HepG2 (cell line): ENCODE measurements around the gene HYAL1.

Source experiments
- FOXA3 ChIP-seq: IDR thresholded peaks from 2 replicates; pipeline ENCODE4 v1.6.1; 2016; ENCODE audit warnings: missing genetic modification reagents, missing compliant biosample characterization
- GABPB1 ChIP-seq: IDR thresholded peaks from 2 replicates; pipeline ENCODE4 v1.6.1; 2016; ENCODE audit warnings: mild to moderate bottlenecking, missing genetic modification reagents, moderate library complexity, missing compliant biosample characterization
- GTF2F1 ChIP-seq: fragments of 150-350 bp; IDR thresholded peaks from 2 replicates; pipeline ENCODE4 v1.6.1; 2014; ENCODE audit warnings: low read length
- MBD4 ChIP-seq: IDR thresholded peaks from 2 replicates; pipeline ENCODE4 v1.6.1; 2012; ENCODE audit warnings: low read length, inconsistent platforms, borderline replicate concordance
- NFRKB ChIP-seq: fragments of 450-650 bp; IDR thresholded peaks from 2 replicates; pipeline ENCODE4 v1.6.1; 2017
- POLR2AphosphoS5 ChIP-seq: IDR thresholded peaks from 2 replicates; pipeline ENCODE4 v1.6.1; 2012; ENCODE audit warnings: low read depth, low read length
- RXRA ChIP-seq: sonication (generic); formaldehyde crosslinking; IDR thresholded peaks from 2 replicates; pipeline ENCODE4 v1.5.1; 2020; ENCODE audit warnings: missing genetic modification reagents
- ZNF34 ChIP-seq: sonication (generic); formaldehyde crosslinking; IDR thresholded peaks from 2 replicates; pipeline ENCODE4 v1.4.0; 2020; ENCODE audit warnings: mild to moderate bottlenecking, missing genetic modification reagents, borderline replicate concordance
- ZNF564 ChIP-seq: sonication (generic); formaldehyde crosslinking; IDR thresholded peaks from 2 replicates; pipeline ENCODE4 v1.8.1; 2023; ENCODE audit warnings: mild to moderate bottlenecking, missing genetic modification reagents

GRCh38 chr3:50350213-50350526 lies 46.8 kb upstream of the HYAL1 start:
- TF ChIP-seq GABPB1 (CRISPR knock-in tag) (no peak), ZNF34 (no peak), POLR2AphosphoS5 (no peak), FOXA3 (no peak), GTF2F1 (no peak), MBD4 (no peak), RXRA (CRISPR knock-in tag) (no peak), NFRKB (no peak), ZNF564 (CRISPR knock-in tag) (no peak)
